H9 (cell line): Measurements from ENCODE around the gene CTH. TPM values are rescaled to one million over a fixed set of nuclear protein-coding genes. Genes with fewer than 3 reads are reported as not detected.

Experiments used
- DNase-seq: peaks from one replicate; pipeline ENCODE4 v3.0.0-alpha.2; 2017
- H2AFZ ChIP-seq: one replicate; pipeline ENCODE4 v1.6.1; 2013; ENCODE audit warnings: mild to moderate bottlenecking, low read length, control low read depth, moderate library complexity
- H2AK5ac ChIP-seq: 2 replicates; pipeline ENCODE4 v1.6.1; 2013; ENCODE audit warnings: low read length, control low read depth, mixed read lengths; ENCODE audit not compliant: insufficient read length
- H2BK120ac ChIP-seq: one replicate; pipeline ENCODE4 v1.6.1; 2013; ENCODE audit warnings: low read depth, mild to moderate bottlenecking, low read length, control low read depth, inconsistent platforms; ENCODE audit not compliant: poor library complexity, severe bottlenecking
- H2BK12ac ChIP-seq: 2 replicates; pipeline ENCODE4 v1.6.1; 2013; ENCODE audit warnings: low read length, control low read depth, mixed read lengths, low read depth; ENCODE audit not compliant: insufficient read length
- H2BK15ac ChIP-seq: 2 replicates; pipeline ENCODE4 v1.6.1; 2013; ENCODE audit warnings: low read depth, low read length, control low read depth
- H2BK20ac ChIP-seq: one replicate; pipeline ENCODE4 v1.6.1; 2013; ENCODE audit warnings: low read depth, mild to moderate bottlenecking, low read length, control low read depth, inconsistent platforms; ENCODE audit not compliant: poor library complexity, severe bottlenecking
- H2BK5ac ChIP-seq: 2 replicates; pipeline ENCODE4 v1.6.1; 2013; ENCODE audit warnings: low read length, control low read depth, mixed read lengths; ENCODE audit not compliant: insufficient read length
- H3K14ac ChIP-seq: 2 replicates; pipeline ENCODE4 v1.6.1; 2013; ENCODE audit warnings: low read length, control low read depth; ENCODE audit not compliant: insufficient read depth
- H3K18ac ChIP-seq: 2 replicates; pipeline ENCODE4 v1.6.1; 2013; ENCODE audit warnings: low read depth, mild to moderate bottlenecking, mixed read lengths, low read length, control low read depth; ENCODE audit not compliant: insufficient read length
- H3K23ac ChIP-seq: 2 replicates; pipeline ENCODE4 v1.6.1; 2013; ENCODE audit warnings: low read length, control low read depth, mixed read lengths, low read depth; ENCODE audit not compliant: insufficient read length
- H3K23me2 ChIP-seq: 2 replicates; pipeline ENCODE4 v1.6.1; 2013; ENCODE audit warnings: low read depth, mild to moderate bottlenecking, mixed read lengths, low read length, control low read depth; ENCODE audit not compliant: insufficient read length, poor library complexity, severe bottlenecking
- H3K27ac ChIP-seq: 2 replicates; pipeline ENCODE4 v1.5.1; 2013; ENCODE audit warnings: low read length, control low read depth, mixed read lengths, low read depth; ENCODE audit not compliant: insufficient read length
- H3K27me3 ChIP-seq: 2 replicates; pipeline ENCODE4 v1.6.1; 2013; ENCODE audit warnings: low read length, control low read depth, inconsistent platforms; ENCODE audit not compliant: insufficient read depth
- H3K4ac ChIP-seq: 2 replicates; pipeline ENCODE4 v1.6.1; 2013; ENCODE audit warnings: low read depth, mild to moderate bottlenecking, control low read depth, inconsistent platforms, low read length, moderate library complexity
- H3K4me1 ChIP-seq: 2 replicates; pipeline ENCODE4 v1.6.1; 2013; ENCODE audit warnings: low read length, control low read depth, inconsistent platforms; ENCODE audit not compliant: insufficient read depth
- H3K4me2 ChIP-seq: 2 replicates; pipeline ENCODE4 v1.6.1; 2013; ENCODE audit warnings: low read length, control low read depth, mixed read lengths; ENCODE audit not compliant: insufficient read length, insufficient read depth
- H3K56ac ChIP-seq: 2 replicates; pipeline ENCODE4 v1.6.1; 2013; ENCODE audit warnings: low read depth, mild to moderate bottlenecking, mixed read lengths, low read length, control low read depth; ENCODE audit not compliant: insufficient read length
- H3K79me1 ChIP-seq: 2 replicates; pipeline ENCODE4 v1.6.1; 2013; ENCODE audit warnings: low read depth, mild to moderate bottlenecking, moderate library complexity, low read length, control low read depth, inconsistent platforms; ENCODE audit not compliant: insufficient read depth, poor library complexity, severe bottlenecking
- H3K79me2 ChIP-seq: 2 replicates; pipeline ENCODE4 v1.6.1; 2013; ENCODE audit warnings: low read length, control low read depth, inconsistent platforms; ENCODE audit not compliant: insufficient read depth
- H3K9ac ChIP-seq: 2 replicates; pipeline ENCODE4 v1.6.1; 2013; ENCODE audit warnings: low read length, control low read depth, mixed read lengths; ENCODE audit not compliant: insufficient read length; ENCODE audit errors: extremely low read depth
- H3K9me3 ChIP-seq: one replicate; pipeline ENCODE4 v1.6.1; 2013; ENCODE audit warnings: low read depth, low read length, inconsistent platforms; ENCODE audit not compliant: control insufficient read depth
- H3T11ph ChIP-seq: one replicate; pipeline ENCODE4 v1.6.1; 2013; ENCODE audit warnings: mild to moderate bottlenecking, low read length, control low read depth, inconsistent platforms
- H4K20me1 ChIP-seq: one replicate; pipeline ENCODE4 v1.6.1; 2013; ENCODE audit not compliant: control insufficient read depth, insufficient read length, insufficient read depth
- H4K5ac ChIP-seq: 2 replicates; pipeline ENCODE4 v1.6.1; 2013; ENCODE audit warnings: low read depth, mild to moderate bottlenecking, mixed read lengths, low read length, control low read depth; ENCODE audit not compliant: insufficient read length
- H4K8ac ChIP-seq: replicated peaks from 2 replicates; pipeline ENCODE4 v1.6.1; 2013; ENCODE audit warnings: low read length, control low read depth, mixed read lengths, low read depth; ENCODE audit not compliant: insufficient read length
- H4K91ac ChIP-seq: 2 replicates; pipeline ENCODE4 v1.6.1; 2013; ENCODE audit warnings: low read depth, mild to moderate bottlenecking, moderate library complexity, mixed read lengths, low read length, control low read depth; ENCODE audit not compliant: insufficient read length
- H3K27ac Mint-ChIP-seq, 3 experiments: 2 replicates in 2 of 3; 3 replicates in 1 of 3; pipeline ENCODE4 v1.8.0; 2020 to 2021; ENCODE audit warnings: mixed read lengths in 3 of 3, mild to moderate bottlenecking in 1 of 3, moderate library complexity in 1 of 3
- H3K27me3 Mint-ChIP-seq: 2 replicates; pipeline ENCODE4 v1.8.0; 2021; ENCODE audit warnings: low read depth, mild to moderate bottlenecking, moderate library complexity, mixed read lengths
- H3K36me3 Mint-ChIP-seq, 3 experiments: 2 replicates in 2 of 3; 3 replicates in 1 of 3; pipeline ENCODE4 v1.8.0; 2020 to 2021; ENCODE audit warnings: low read depth in 3 of 3, mixed read lengths in 3 of 3; ENCODE audit not compliant: insufficient read depth in 1 of 3
- H3K4me1 Mint-ChIP-seq, 2 experiments: 2 replicates each; pipeline ENCODE4 v1.8.0; 2020; ENCODE audit warnings: mixed read lengths in 2 of 2
- H3K4me3 Mint-ChIP-seq, 2 experiments: 2 replicates in 1 of 2; 3 replicates in 1 of 2; pipeline ENCODE4 v1.8.0; 2020 to 2021; ENCODE audit warnings: mild to moderate bottlenecking in 2 of 2, mixed read lengths in 2 of 2, moderate library complexity in 1 of 2
- H3K9me3 Mint-ChIP-seq, 2 experiments: 2 replicates in 1 of 2; 3 replicates in 1 of 2; pipeline ENCODE4 v1.8.0; 2020; ENCODE audit warnings: mild to moderate bottlenecking in 2 of 2, mixed read lengths in 2 of 2, moderate library complexity in 1 of 2
- CTCF ChIP-seq: fragments of 200-600 bp; sonication (generic); conservative IDR thresholded peaks from 3 replicates; pipeline ENCODE4 v1.8.0; 2021; ENCODE audit warnings: antibody characterized with exemption, mild to moderate bottlenecking
- WGBS: extraction: QIAGEN DNeasy Blood & Tissue Kit; methylation state at CpG from one replicate; pipeline ENCODE4 v1.1.7; 2013; ENCODE audit warnings: missing lambda C conversion rate, low lambda C conversion rate, mixed read lengths; ENCODE audit not compliant: insufficient read length; ENCODE audit errors: extremely low coverage; 5-methylcytosine and 5-hydroxymethylcytosine counted together
- total RNA-seq: library from RNA; stranded (reverse); gene quantifications from 2 replicates; pipeline ENCODE4 v1.2.1, GENCODE V29; 2021

The CTH gene
- total RNA-seq, 1 experiment from 2014 or later, result 15.5 TPM

DNA sequence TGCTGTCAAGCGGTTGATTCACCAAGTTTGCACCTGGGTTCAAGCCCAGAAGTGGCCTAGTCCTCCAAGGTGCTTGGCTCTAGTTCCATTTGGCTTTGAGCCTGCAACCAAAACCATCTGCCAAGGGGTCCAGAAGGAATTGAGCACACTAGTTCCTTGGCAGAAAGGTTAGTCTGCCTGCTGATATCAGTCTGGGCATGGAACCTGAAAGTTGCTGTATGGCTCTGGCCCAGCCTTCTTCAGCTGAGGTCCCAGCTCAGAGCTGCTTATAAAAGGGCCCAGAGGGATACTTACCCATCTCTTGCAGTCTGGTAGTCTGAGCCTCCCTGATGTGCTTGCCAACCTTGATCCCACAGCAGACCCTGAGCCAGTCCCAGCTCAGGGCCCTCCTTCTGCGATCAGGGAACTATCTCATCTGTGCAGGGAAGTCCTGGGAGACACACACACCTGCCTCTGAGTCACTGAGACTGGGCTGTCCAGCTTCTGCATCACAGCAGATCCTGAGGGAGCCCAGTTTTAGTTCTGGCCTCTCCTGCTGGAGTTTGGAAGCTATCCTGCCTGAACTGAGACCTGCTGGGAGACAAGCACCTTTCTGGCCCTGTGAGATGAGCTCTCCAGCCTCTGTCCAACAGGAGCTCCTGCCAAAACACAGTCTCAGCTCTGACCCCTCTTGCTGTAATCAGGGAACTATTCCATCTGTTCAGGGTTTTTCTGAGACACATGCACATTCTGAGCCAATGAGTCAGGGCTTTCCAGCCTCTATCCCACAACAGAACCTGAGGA lies 75.8 kb downstream of the CTH start:
- no peak overlapping the region for H3K4ac ChIP-seq
- no peaks in the 10 kb centered on the region for H3K4me1 ChIP-seq
- H2BK5ac ChIP-seq, result no peak overlapping the region
- no peaks in the 10 kb centered on the region for H3K27me3 Mint-ChIP-seq
- no peak overlapping the region for H2BK15ac ChIP-seq
- H3K79me2 ChIP-seq, result no peaks in the 10 kb centered on the region
- H3K79me1 ChIP-seq, result no peaks in the 10 kb centered on the region
- H3K27ac Mint-ChIP-seq, result no peak overlapping the region
- H3K18ac ChIP-seq, result no peak overlapping the region
- H3K27me3 ChIP-seq, result no peaks in the 10 kb centered on the region
- no peaks in the 10 kb centered on the region for H4K20me1 ChIP-seq
- no peak overlapping the region for H3K23ac ChIP-seq
- H3K56ac ChIP-seq, result no peak overlapping the region
- H4K8ac ChIP-seq, result no peak overlapping the region
- H3K4me2 ChIP-seq, result no peak overlapping the region
- no peaks in the 10 kb centered on the region for H3K9me3 Mint-ChIP-seq
- no peak overlapping the region for H2AFZ ChIP-seq
- no peaks in the 10 kb centered on the region for H3K4me1 Mint-ChIP-seq
- H4K91ac ChIP-seq, result no peak overlapping the region
- TF ChIP-seq CTCF, result no peak
- no peak overlapping the region for H3T11ph ChIP-seq
- no peaks in the 10 kb centered on the region for H3K23me2 ChIP-seq
- no peak overlapping the region for H3K27ac ChIP-seq
- no peak overlapping the region for H4K5ac ChIP-seq
- H3K4me3 Mint-ChIP-seq, result no peak overlapping the region
- no peak for DNase-seq
- H2BK12ac ChIP-seq, result no peak overlapping the region
- H2BK20ac ChIP-seq, result no peak overlapping the region
- no peaks in the 10 kb centered on the region for H3K9me3 ChIP-seq
- no peak overlapping the region for H2BK120ac ChIP-seq
- H3K14ac ChIP-seq, result no peak overlapping the region
- H2AK5ac ChIP-seq, result no peak overlapping the region
- no CpG with 5 or more reads among the region's 2 CpGs for WGBS
- H3K9ac ChIP-seq, result no peak overlapping the region
- no peaks in the 10 kb centered on the region for H3K36me3 Mint-ChIP-seq
